SK-N-DZ (cell line): ENCODE data around the gene UNC50.

Experiments
- DNase-seq: peaks from one replicate; pipeline ENCODE4 v3.0.0-alpha.2; 2015; ENCODE audit warnings: low spot score

The UNC50 gene

DNA sequence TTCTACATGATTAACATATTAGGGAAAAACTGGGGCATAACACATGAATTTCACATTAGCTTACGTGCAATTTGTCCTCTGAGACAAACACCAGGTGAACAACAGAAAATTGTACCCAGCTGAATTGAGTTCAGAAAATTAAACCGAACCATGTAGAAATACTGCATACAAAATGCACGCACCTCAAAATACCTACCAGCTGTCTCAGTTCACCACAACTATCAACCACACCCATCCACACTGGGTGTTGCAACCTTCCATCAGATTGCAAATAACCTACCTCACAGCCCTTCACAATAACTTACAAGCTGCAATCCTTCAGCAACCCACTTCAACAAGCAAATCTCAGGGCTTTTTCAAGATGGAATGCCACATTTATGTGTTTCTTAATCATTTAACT is 55.9 kb downstream of the UNC50 start:
- DNase-seq, result no peak

DNA sequence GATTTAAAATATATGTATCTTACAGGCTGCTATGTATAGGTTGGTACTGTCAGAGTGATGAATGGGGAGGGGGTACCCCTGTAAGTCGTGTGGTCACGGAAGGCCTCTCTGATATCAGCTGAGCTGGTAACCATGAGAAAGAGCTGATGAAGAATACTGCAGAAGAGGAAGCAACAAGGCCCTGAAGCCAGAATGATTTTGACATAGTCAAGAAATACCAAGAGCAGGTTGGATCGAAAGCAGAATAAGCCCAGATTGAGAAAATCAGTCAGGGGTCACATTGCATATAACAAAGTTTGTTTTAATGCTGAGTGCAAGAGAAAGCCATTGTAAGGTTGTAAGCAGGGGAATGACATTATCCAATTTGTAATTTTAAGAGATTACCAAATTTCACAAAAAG is 57.3 kb downstream of the UNC50 start:
- DNase-seq, result no peak
